ENCODE data around the gene TMSB15A. TPM values are rescaled to one million over a fixed set of nuclear protein-coding genes. Genes with fewer than 3 reads are reported as not detected.

The TMSB15A gene
- total RNA-seq (ENCODE audit: low replicate concordance): 1.1 TPM in 1 of 2 replicates, not detected in the other

GRCh38 chrX:102515975-102516941, at the start of gene TMSB15A:
TMSB15A (minus strand) TSS chrX:102516739.

GRCh38 chrX:102471762-102472220, 44.7 kb downstream of the TMSB15A start, which contains the start of gene TCP11X2:
TCP11X2 (minus strand) TSS chrX:102471812.

Other genes starting within 250 kb of the TMSB15A start
- gene NXF2B, start 76.7 kb downstream of the TMSB15A start, total RNA-seq (ENCODE audit: low replicate concordance): not detected in 2 replicates
- gene TCP11X2, start 44.9 kb downstream of the TMSB15A start, total RNA-seq (ENCODE audit: low replicate concordance): not detected in 2 replicates
- 16.1 and 17.4 TPM in 2 replicates for gene ARMCX5, start 82.8 kb upstream of the TMSB15A start, total RNA-seq (ENCODE audit: low replicate concordance)
- 1.5 and 6.2 TPM in 2 replicates for gene GPRASP1, start 134.7 kb upstream of the TMSB15A start, total RNA-seq (ENCODE audit: low replicate concordance)
- 13.7 and 23.6 TPM in 2 replicates for gene GPRASP2, start 195.7 kb upstream of the TMSB15A start, total RNA-seq (ENCODE audit: low replicate concordance)
- gene GPRASP3, start 204.0 kb upstream of the TMSB15A start, total RNA-seq (ENCODE audit: low replicate concordance): 3.4 and 8.0 TPM in 2 replicates